K562 (cell line): ENCODE results near the gene SIK3. TPM values are rescaled to one million over a fixed set of nuclear protein-coding genes. Genes with fewer than 3 reads are reported as not detected.

Source experiments
- ARID2 ChIP-seq: fragments of 450-650 bp; IDR thresholded peaks from 2 replicates; pipeline ENCODE4 v1.6.1; 2017; ENCODE audit warnings: antibody characterized with exemption, mild to moderate bottlenecking
- ATF7 ChIP-seq: fragments of 450-650 bp; IDR thresholded peaks from 2 replicates; pipeline ENCODE4 v1.7.1; 2014; ENCODE audit warnings: mild to moderate bottlenecking, moderate library complexity
- BRD4 ChIP-seq: fragments of 200-600 bp; sonication (generic); IDR thresholded peaks from 2 replicates; pipeline ENCODE4 v1.6.1; 2017; ENCODE audit warnings: inconsistent platforms
- CBFA2T2 ChIP-seq: fragments of 450-650 bp; conservative IDR thresholded peaks from 2 replicates; pipeline ENCODE4 v1.6.1; 2017; ENCODE audit warnings: mild to moderate bottlenecking
- DACH1 ChIP-seq: fragments of 450-650 bp; IDR thresholded peaks from 2 replicates; pipeline ENCODE4 v1.6.1; 2018; ENCODE audit not compliant: partially characterized antibody
- ELF1 ChIP-seq: fragments of 200-800 bp; sonication (Bioruptor generic); IDR thresholded peaks from 2 replicates; pipeline ENCODE4 v1.6.1; 2016; ENCODE audit warnings: missing genetic modification characterization, missing compliant biosample characterization
- ESRRB ChIP-seq: fragments of 250-450 bp; sonication (Bioruptor Pico); IDR thresholded peaks from 2 replicates; pipeline ENCODE4 v1.5.0; 2020; ENCODE audit warnings: mild to moderate bottlenecking, moderate library complexity, borderline replicate concordance
- HDAC1 ChIP-seq, 2 experiments: fragments of 450-650 bp; IDR thresholded peaks; 2 replicates each; pipeline ENCODE4 v1.6.1; 2016 to 2017; ENCODE audit warnings: inconsistent platforms in 1 of 2, mild to moderate bottlenecking in 1 of 2, moderate library complexity in 1 of 2
- HDAC8 ChIP-seq: fragments of 450-650 bp; IDR thresholded peaks from 2 replicates; pipeline ENCODE4 v1.6.1; 2016; ENCODE audit warnings: mild to moderate bottlenecking, missing genetic modification characterization, moderate library complexity, missing compliant biosample characterization
- ID3 ChIP-seq, 2 experiments: fragments of 250-450 bp in 1 of 2; fragments of 450-650 bp in 1 of 2; sonication (Bioruptor Pico) in 1 of 2; IDR thresholded peaks; 2 replicates each; pipeline versions ENCODE4 v1.6.1 to v1.8.0; 2016 to 2021; ENCODE audit warnings: mild to moderate bottlenecking in 2 of 2, moderate library complexity in 2 of 2, missing compliant biosample characterization in 1 of 2, missing genetic modification characterization in 1 of 2
- MBD2 ChIP-seq: sonication (generic); IDR thresholded peaks from 2 replicates; pipeline ENCODE4 v1.6.1; 2016; ENCODE audit warnings: low read depth, borderline replicate concordance
- NONO ChIP-seq, 2 experiments: fragments of 200-400 bp in 1 of 2; fragments of 450-650 bp in 1 of 2; formaldehyde crosslinking in 1 of 2; IDR thresholded peaks; 2 replicates each; pipeline ENCODE4 v1.6.1; 2017; ENCODE audit warnings: low read depth in 2 of 2, mild to moderate bottlenecking in 2 of 2, moderate library complexity in 2 of 2, low read length in 1 of 2
- NR4A1 ChIP-seq, 2 experiments: fragments of 250-450 bp in 1 of 2; fragments of 450-650 bp in 1 of 2; sonication (Bioruptor Pico) in 1 of 2; IDR thresholded peaks; 2 replicates each; pipeline versions ENCODE4 v1.4.0 to v1.6.1; 2016 to 2020; ENCODE audit warnings: mild to moderate bottlenecking in 2 of 2, missing compliant biosample characterization in 1 of 2, missing genetic modification characterization in 1 of 2, moderate library complexity in 1 of 2
- RBM14 ChIP-seq: fragments of 200-400 bp; formaldehyde crosslinking; IDR thresholded peaks from 2 replicates; pipeline ENCODE4 v1.6.1; 2018; ENCODE audit warnings: low read depth, mild to moderate bottlenecking, low read length, moderate library complexity, borderline replicate concordance; ENCODE audit not compliant: insufficient read depth
- RBM22 ChIP-seq: fragments of 200-400 bp; formaldehyde crosslinking; IDR thresholded peaks from 2 replicates; pipeline ENCODE4 v1.6.1; 2018; ENCODE audit warnings: low read length, low read depth; ENCODE audit not compliant: poor library complexity, severe bottlenecking
- RBM34 ChIP-seq: fragments of 200-400 bp; formaldehyde crosslinking; IDR thresholded peaks from 2 replicates; pipeline ENCODE4 v1.6.1; 2018; ENCODE audit warnings: low read length, borderline replicate concordance; ENCODE audit not compliant: insufficient read depth
- RCOR1 ChIP-seq, 2 experiments: IDR thresholded peaks; 2 replicates each; pipeline ENCODE4 v1.6.1; 2012; ENCODE audit warnings: low read depth in 2 of 2, low read length in 2 of 2, borderline replicate concordance in 1 of 2, improper control_type of control experiment in 1 of 2
- SIX5 ChIP-seq, 2 experiments: IDR thresholded peaks; 2 replicates each; pipeline ENCODE4 v1.6.1; 2011; ENCODE audit warnings: low read length in 2 of 2, borderline replicate concordance in 1 of 2, low read depth in 1 of 2, mild to moderate bottlenecking in 1 of 2, moderate library complexity in 1 of 2; ENCODE audit not compliant: insufficient read depth in 1 of 2
- SRSF7 ChIP-seq: fragments of 200-400 bp; formaldehyde crosslinking; optimal IDR thresholded peaks from 2 replicates; pipeline ENCODE3; 2017; ENCODE audit warnings: mild to moderate bottlenecking, low read depth, low read length
- STAT6 ChIP-seq: sonication (generic); formaldehyde crosslinking; IDR thresholded peaks from 2 replicates; pipeline ENCODE4 v1.8.1; 2023; ENCODE audit warnings: mild to moderate bottlenecking, missing genetic modification reagents
- TAF9B ChIP-seq: fragments of 450-650 bp; IDR thresholded peaks from 2 replicates; pipeline ENCODE4 v1.6.1; 2018; ENCODE audit warnings: mild to moderate bottlenecking; ENCODE audit not compliant: partially characterized antibody
- YY1 ChIP-seq, 3 experiments: IDR thresholded peaks; 2 replicates each; pipeline ENCODE4 v1.6.1; 2011; ENCODE audit warnings: low read length in 2 of 3, mild to moderate bottlenecking in 2 of 3, moderate library complexity in 2 of 3, borderline replicate concordance in 1 of 3, control low read depth in 1 of 3, low read depth in 1 of 3; ENCODE audit not compliant: insufficient read depth in 3 of 3, insufficient replicate concordance in 2 of 3, control insufficient read depth in 1 of 3, insufficient read length in 1 of 3; ENCODE audit errors: extremely low read depth in 1 of 3
- polyA plus RNA-seq, 8 experiments: library from polyadenylated mRNA; depleted of rRNA in 4 of 8; stranded (reverse) in 5 of 8; unstranded in 3 of 8; fragments of >200 nt; fragmentation: Nextera tagmentation in 2 of 8; fragmentation: Illumina TruSeq in 1 of 8; extraction: Ambion mirVana in 2 of 8; extraction: Trizol in 1 of 8; gene quantifications; 2 replicates each; pipeline versions ENCODE4 v1.2.1 to v1.2.3, GENCODE V29; 2011 to 2014; ENCODE audit warnings: inconsistent platforms in 1 of 8, missing spikeins in 1 of 8
- total RNA-seq, 7 experiments: library from RNA; depleted of rRNA in 6 of 7; stranded (reverse); fragments of >200 nt in 6 of 7; fragmentation: Illumina TruSeq in 2 of 7; extraction: Trizol in 2 of 7; gene quantifications; 2 replicates each; pipeline versions ENCODE4 v1.2.1 to v1.2.3, GENCODE V29; 2011 to 2021; ENCODE audit warnings: low replicate concordance in 1 of 7
- TF ChIP-seq, protein P1 (sequence below): fragments of 250-450 bp; sonication (Bioruptor Pico); IDR thresholded peaks from 2 replicates; pipeline ENCODE4 v1.6.1; 2021; ENCODE audit warnings: mild to moderate bottlenecking

The SIK3 gene
- total and polyA plus RNA-seq, 9 of the 15 experiments (the other 6 are each of a cell fraction or from before 2014, with no cell fraction given), result 1.6 to 21.6 (median 8.0) TPM

DNA sequence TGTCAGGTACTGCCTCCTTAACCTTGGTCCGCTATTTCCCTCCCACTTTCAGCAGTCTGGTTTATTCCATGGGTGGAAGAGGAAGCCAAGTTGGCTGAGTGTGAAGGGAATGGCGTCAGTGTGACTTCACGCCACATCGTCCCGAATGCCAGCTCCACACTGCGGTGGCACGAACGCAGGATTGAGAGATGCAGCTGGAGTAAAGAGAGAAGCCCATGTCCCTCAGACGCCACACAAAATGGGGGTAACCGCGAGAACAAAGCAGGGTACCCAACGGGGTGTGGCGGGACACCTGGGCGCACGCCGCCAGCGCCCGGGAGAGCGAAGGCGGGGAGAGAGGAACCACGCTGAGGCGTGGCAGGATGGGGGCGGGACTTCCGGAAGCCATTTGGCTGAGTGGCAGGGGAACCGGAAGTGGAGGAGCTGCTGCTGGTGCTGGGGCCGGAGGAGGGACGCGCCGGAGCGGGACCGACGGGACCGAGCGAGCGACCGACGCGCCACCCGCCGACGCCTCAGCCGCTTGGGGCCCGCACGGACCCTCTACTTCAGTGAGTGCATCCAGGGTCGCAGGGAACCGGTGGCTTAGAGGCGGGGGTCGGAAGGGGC is 45.7 kb upstream of the SIK3 start, which contains the start of gene PAFAH1B2 (continued):
- TF ChIP-seq SRSF7, result no peak
- TF ChIP-seq TAF9B, result peak; percentile 62
- TF ChIP-seq, protein P1, sequence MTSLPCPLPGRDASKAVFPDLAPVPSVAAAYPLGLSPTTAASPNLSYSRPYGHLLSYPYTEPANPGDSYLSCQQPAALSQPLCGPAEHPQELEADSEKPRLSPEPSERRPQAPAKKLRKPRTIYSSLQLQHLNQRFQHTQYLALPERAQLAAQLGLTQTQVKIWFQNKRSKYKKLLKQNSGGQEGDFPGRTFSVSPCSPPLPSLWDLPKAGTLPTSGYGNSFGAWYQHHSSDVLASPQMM, result no peak
- TF ChIP-seq RCOR1 (IDR thresholded peaks at IDR 0.05; ENCODE audit: borderline replicate concordance in 1 of 2, low read depth in 2 of 2, low read length in 2 of 2), result no peak
- TF ChIP-seq HDAC1 (IDR thresholded peaks at IDR 0.05), result peak in 1 of 2 experiments; percentile 95; a peak in 2 of 4 replicates
- TF ChIP-seq CBFA2T2, result no peak
- no peak for TF ChIP-seq NR4A1 (CRISPR knock-in tag; IDR thresholded peaks at IDR 0.05)
- 0 out of 2 replicates have a peak, but pooled peaks have one; percentile 52 for TF ChIP-seq NR4A1 (tag; IDR thresholded peaks at IDR 0.05)
- TF ChIP-seq RBM22, result no peak
- peak; percentile 71; the same call in 1 of the 2 replicates for TF ChIP-seq ATF7
- no peak for TF ChIP-seq ARID2
- peak in 2 of 3 experiments; percentile 52 to 80 for TF ChIP-seq YY1 (IDR thresholded peaks at IDR 0.05; ENCODE audit: borderline replicate concordance in 1 of 3, control insufficient read depth in 1 of 3, extremely low read depth in 1 of 3, insufficient read depth in 3 of 3, insufficient read length in 1 of 3, insufficient replicate concordance in 2 of 3, low read depth in 1 of 3, low read length in 2 of 3)
- TF ChIP-seq SIX5 (IDR thresholded peaks at IDR 0.05; ENCODE audit: borderline replicate concordance in 1 of 2, insufficient read depth in 1 of 2, low read depth in 1 of 2, low read length in 2 of 2), result no peak
- no peak for TF ChIP-seq RBM34
- TF ChIP-seq RBM14, result no peak
- peak; percentile 93 for TF ChIP-seq ELF1 (tag)
- TF ChIP-seq ESRRB (CRISPR knock-in tag), result no peak
- TF ChIP-seq STAT6, result no peak
- TF ChIP-seq DACH1, result peak; percentile 49
- TF ChIP-seq BRD4, result peak; percentile 43; the same call in 1 of the 2 replicates
- TF ChIP-seq HDAC8, result 0 out of 2 replicates have a peak, but pooled peaks have one; percentile 48
- no peak for TF ChIP-seq ID3 (CRISPR knock-in tag; IDR thresholded peaks at IDR 0.05)
- peak; percentile 58; the same call in 1 of the 2 replicates for TF ChIP-seq ID3 (tag; IDR thresholded peaks at IDR 0.05)
- peak in 1 of 2 experiments; percentile 20; a peak in 1 of 4 replicates for TF ChIP-seq NONO (IDR thresholded peaks at IDR 0.05; ENCODE audit: low read depth in 2 of 2, low read length in 1 of 2)
- TF ChIP-seq MBD2, result 0 out of 2 replicates have a peak, but pooled peaks have one; percentile 54
